ENCODE measurements around the gene JPH3.

Gene JPH3

GRCh38 chr16:87729266-87729954 is 127.1 kb downstream of the JPH3 start:
- no peak for TF ChIP-seq CTCF (IDR thresholded peaks at IDR 0.05)
- H3K4me3 ChIP-seq: no peak overlapping the region
- no peak overlapping the region for H3K27ac ChIP-seq
- no peak for DNase-seq (ENCODE audit: low spot score)

- DNase-seq (ENCODE audit: low spot score): no peak
- no peak for TF ChIP-seq CTCF (IDR thresholded peaks at IDR 0.05)
- Histone ChIP-seq H3K27ac (no peak overlapping the region), H3K4me3 (no peak overlapping the region)
These were observed 129.3 kb downstream of the JPH3 start for GRCh38 chr16:87731607-87732006.

GRCh38 chr16:87733190-87733589 is 130.9 kb downstream of the JPH3 start:
- DNase-seq (ENCODE audit: low spot score): no peak
- Histone ChIP-seq H3K4me3 (no peak overlapping the region), H3K27ac (no peak overlapping the region)
- TF ChIP-seq CTCF (IDR thresholded peaks at IDR 0.05): no peak

GRCh38 chr16:87734644-87735043 is 132.3 kb downstream of the JPH3 start:
- Histone ChIP-seq H3K4me3 (no peak overlapping the region), H3K27ac (no peak overlapping the region)
- TF ChIP-seq CTCF (IDR thresholded peaks at IDR 0.05): no peak
- DNase-seq (ENCODE audit: low spot score): no peak

- no peak for DNase-seq (ENCODE audit: low spot score)
- TF ChIP-seq CTCF (IDR thresholded peaks at IDR 0.05): no peak
- Histone ChIP-seq H3K27ac (no peak overlapping the region), H3K4me3 (no peak overlapping the region)
These were observed 133.1 kb downstream of the JPH3 start for GRCh38 chr16:87735270-87736007.

GRCh38 chr16:87736008-87736382 is 133.7 kb downstream of the JPH3 start:
- no peak for TF ChIP-seq CTCF (IDR thresholded peaks at IDR 0.05)
- Histone ChIP-seq H3K27ac (no peak overlapping the region), H3K4me3 (no peak overlapping the region)
- no peak for DNase-seq (ENCODE audit: low spot score)

- Histone ChIP-seq H3K27ac (no peak overlapping the region), H3K4me3 (no peak overlapping the region)
- TF ChIP-seq CTCF (IDR thresholded peaks at IDR 0.05): no peak
- DNase-seq (ENCODE audit: low spot score): no peak
These were observed 137.5 kb downstream of the JPH3 start for GRCh38 chr16:87739801-87740200.

All from coronary artery (tissue), 2 donors.